ENCODE results near the gene C13orf46. TPM values are rescaled to one million over a fixed set of nuclear protein-coding genes. Genes with fewer than 3 reads are reported as not detected.

Gene C13orf46
- total RNA-seq, 1 donor from 2014 or later: 21.2 TPM

DNA sequence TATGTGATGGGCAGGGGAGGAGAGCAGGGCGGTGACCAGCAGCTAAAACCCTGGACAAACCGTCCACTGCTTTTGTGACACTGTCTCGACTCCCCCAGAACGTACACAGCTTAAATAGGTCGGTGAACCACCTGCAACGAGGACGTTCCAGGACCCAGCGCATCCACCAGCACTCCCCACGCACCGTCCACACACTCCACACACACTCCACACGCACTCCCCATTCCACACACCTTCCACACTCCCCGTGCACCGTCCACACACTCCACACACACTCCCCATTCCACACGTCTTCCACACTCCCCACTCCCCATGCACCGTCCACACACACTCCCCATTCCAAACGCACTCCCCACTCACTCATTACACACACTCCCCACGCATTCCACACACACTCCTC is 38.3 kb upstream of the C13orf46 start:
- no peaks in the 10 kb centered on the region for H3K27me3 ChIP-seq
- no peaks in the 10 kb centered on the region for H3K4me1 ChIP-seq
- no peaks in the 10 kb centered on the region for H3K9me3 ChIP-seq
- intact Hi-C loops (cut with DNase I): no loop called here
- DNase-seq (no peak), ATAC-seq (no peak)
- H3K36me3 ChIP-seq: peaks cover 40% of the 10 kb centered on the region
- H3K27ac ChIP-seq: no peak overlapping the region
- H3K4me3 ChIP-seq: no peak overlapping the region
- TF ChIP-seq, protein P1, sequence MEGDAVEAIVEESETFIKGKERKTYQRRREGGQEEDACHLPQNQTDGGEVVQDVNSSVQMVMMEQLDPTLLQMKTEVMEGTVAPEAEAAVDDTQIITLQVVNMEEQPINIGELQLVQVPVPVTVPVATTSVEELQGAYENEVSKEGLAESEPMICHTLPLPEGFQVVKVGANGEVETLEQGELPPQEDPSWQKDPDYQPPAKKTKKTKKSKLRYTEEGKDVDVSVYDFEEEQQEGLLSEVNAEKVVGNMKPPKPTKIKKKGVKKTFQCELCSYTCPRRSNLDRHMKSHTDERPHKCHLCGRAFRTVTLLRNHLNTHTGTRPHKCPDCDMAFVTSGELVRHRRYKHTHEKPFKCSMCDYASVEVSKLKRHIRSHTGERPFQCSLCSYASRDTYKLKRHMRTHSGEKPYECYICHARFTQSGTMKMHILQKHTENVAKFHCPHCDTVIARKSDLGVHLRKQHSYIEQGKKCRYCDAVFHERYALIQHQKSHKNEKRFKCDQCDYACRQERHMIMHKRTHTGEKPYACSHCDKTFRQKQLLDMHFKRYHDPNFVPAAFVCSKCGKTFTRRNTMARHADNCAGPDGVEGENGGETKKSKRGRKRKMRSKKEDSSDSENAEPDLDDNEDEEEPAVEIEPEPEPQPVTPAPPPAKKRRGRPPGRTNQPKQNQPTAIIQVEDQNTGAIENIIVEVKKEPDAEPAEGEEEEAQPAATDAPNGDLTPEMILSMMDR (IDR thresholded peaks at IDR 0.05): no peak

GRCh38 chr13:114011226-114011625 is 37.4 kb upstream of the C13orf46 start:
- Histone ChIP-seq H3K36me3 (peaks cover 39% of the 10 kb centered on the region), H3K4me1 (no peaks in the 10 kb centered on the region), H3K27me3 (no peaks in the 10 kb centered on the region), H3K27ac (no peak overlapping the region), H3K9me3 (no peaks in the 10 kb centered on the region), H3K4me3 (no peak overlapping the region)
- intact Hi-C loops (cut with DNase I): no loop called here
- TF ChIP-seq, protein P1 (IDR thresholded peaks at IDR 0.05): no peak
- DNase-seq (no peak), ATAC-seq (no peak)

- H3K4me1 ChIP-seq: no peaks in the 10 kb centered on the region
- H3K36me3 ChIP-seq: peaks cover 38% of the 10 kb centered on the region
- TF ChIP-seq, protein P1 (IDR thresholded peaks at IDR 0.05): no peak
- intact Hi-C loops (cut with DNase I): no loop called here
- no peak overlapping the region for H3K27ac ChIP-seq
- DNase-seq (no peak), ATAC-seq (no peak)
- no peaks in the 10 kb centered on the region for H3K9me3 ChIP-seq
- no peak overlapping the region for H3K4me3 ChIP-seq
- no peaks in the 10 kb centered on the region for H3K27me3 ChIP-seq
Measured at GRCh38 chr13:114010401-114011101, 36.7 kb upstream of the C13orf46 start.

- intact Hi-C loops (cut with DNase I): no loop called here
- Histone ChIP-seq H3K9me3 (no peaks in the 10 kb centered on the region), H3K4me1 (no peaks in the 10 kb centered on the region), H3K27me3 (no peaks in the 10 kb centered on the region), H3K27ac (no peak overlapping the region), H3K4me3 (no peak overlapping the region), H3K36me3 (peaks cover 31% of the 10 kb centered on the region)
- TF ChIP-seq, protein P1 (IDR thresholded peaks at IDR 0.05): no peak
- DNase-seq (no peak), ATAC-seq (no peak)
Measured at GRCh38 chr13:114009590-114010400, 35.9 kb upstream of the C13orf46 start.

GRCh38 chr13:114008964-114009589 is 35.2 kb upstream of the C13orf46 start:
- Histone ChIP-seq H3K9me3 (no peaks in the 10 kb centered on the region), H3K4me1 (no peaks in the 10 kb centered on the region), H3K27ac (no peak overlapping the region), H3K36me3 (peaks cover 27% of the 10 kb centered on the region), H3K27me3 (no peaks in the 10 kb centered on the region), H3K4me3 (no peak overlapping the region)
- DNase-seq (no peak), ATAC-seq (no peak)
- intact Hi-C loops (cut with DNase I): no loop called here
- TF ChIP-seq, protein P1 (IDR thresholded peaks at IDR 0.05): no peak
